GM18508 (cell line): ENCODE results near the gene SPG7.
"Not testable (repeated sequence)": the region's sequence is repeated elsewhere in the genome, so short reads cannot be mapped to it uniquely, and the experiment has no call there.

Experiments
- ATAC-seq: cut with Tn5 transposase; IDR thresholded peaks from one replicate; pipeline ENCODE4 v1.9.1; 2021; ENCODE audit warnings: moderate number of reproducible peaks; ENCODE audit not compliant: insufficient read depth, unreplicated experiment

Gene SPG7

GRCh38 chr16:89561142-89561883 is 53.1 kb downstream of the SPG7 start:
- no peak for ATAC-seq

GRCh38 chr16:89561884-89562599 is 53.8 kb downstream of the SPG7 start:
- no peak for ATAC-seq

- ATAC-seq = no peak
Observed at GRCh38 chr16:89562939-89563338, 54.7 kb downstream of the SPG7 start.

- no peak for ATAC-seq
Observed at GRCh38 chr16:89563639-89564392, 55.6 kb downstream of the SPG7 start.

GRCh38 chr16:89564476-89565255 is 56.5 kb downstream of the SPG7 start:
- ATAC-seq = no peak

- no peak for ATAC-seq
Observed at GRCh38 chr16:89565256-89565505, 57.0 kb downstream of the SPG7 start.

- no peak for ATAC-seq
Observed at GRCh38 chr16:89565506-89566372, 57.5 kb downstream of the SPG7 start.

GRCh38 chr16:89567656-89568594 is 59.7 kb downstream of the SPG7 start:
- ATAC-seq = no peak

GRCh38 chr16:89569506-89570341 is 61.5 kb downstream of the SPG7 start:
- no peak for ATAC-seq

GRCh38 chr16:89570342-89570923 is 62.2 kb downstream of the SPG7 start:
- no peak for ATAC-seq

- ATAC-seq = not testable (repeated sequence)
Observed at GRCh38 chr16:89570983-89571598, 62.9 kb downstream of the SPG7 start.

- ATAC-seq = no peak
Observed at GRCh38 chr16:89571636-89572035, 63.4 kb downstream of the SPG7 start.

- ATAC-seq = no peak
Observed at GRCh38 chr16:89572073-89572484, 63.9 kb downstream of the SPG7 start.

GRCh38 chr16:89572485-89573205 is 64.4 kb downstream of the SPG7 start:
- ATAC-seq = no peak

- no peak for ATAC-seq
Observed at GRCh38 chr16:89573826-89574680, 65.8 kb downstream of the SPG7 start.
